H1 (cell line): Measurements from ENCODE around the gene C19orf67. TPM values are rescaled to one million over a fixed set of nuclear protein-coding genes. Genes with fewer than 3 reads are reported as not detected.

Source experiments
- BACH1 ChIP-seq: IDR thresholded peaks from 2 replicates; pipeline ENCODE4 v1.6.1; 2012; ENCODE audit warnings: low read length, improper control_type of control experiment
- CHD1 ChIP-seq: IDR thresholded peaks from 2 replicates; pipeline ENCODE4 v1.6.1; 2012; ENCODE audit warnings: low read depth, low read length, improper control_type of control experiment
- CHD7 ChIP-seq: fragments of 300-600 bp; sonication (generic); IDR thresholded peaks from 2 replicates; pipeline ENCODE4 v1.7.1; 2012; ENCODE audit warnings: low read length, moderate library complexity, mild to moderate bottlenecking, inconsistent platforms; ENCODE audit not compliant: insufficient replicate concordance
- CREB1 ChIP-seq: IDR thresholded peaks from 2 replicates; pipeline ENCODE4 v1.6.1; 2012; ENCODE audit warnings: inconsistent platforms
- EP300 ChIP-seq, 2 experiments: IDR thresholded peaks; 1 replicate in 1 of 2; 2 replicates in 1 of 2; pipeline ENCODE4 v1.6.1; 2011 to 2012; ENCODE audit warnings: low read depth in 2 of 2, low read length in 2 of 2, mild to moderate bottlenecking in 2 of 2, borderline replicate concordance in 1 of 2, inconsistent platforms in 1 of 2, moderate library complexity in 1 of 2
- FOSL1 ChIP-seq: IDR thresholded peaks from 2 replicates; pipeline ENCODE4 v1.6.1; 2011; ENCODE audit warnings: mild to moderate bottlenecking, low read depth, low read length, moderate library complexity; ENCODE audit not compliant: insufficient read depth
- JUN ChIP-seq: IDR thresholded peaks from 2 replicates; pipeline ENCODE4 v1.6.1; 2011; ENCODE audit warnings: low read depth, mild to moderate bottlenecking, improper control_type of control experiment, low read length
- JUND ChIP-seq: IDR thresholded peaks from 2 replicates; pipeline ENCODE4 v1.6.1; 2011; ENCODE audit warnings: mild to moderate bottlenecking, improper control_type of control experiment, low read length
- NANOG ChIP-seq: IDR thresholded peaks from 2 replicates; pipeline ENCODE4 v1.6.1; 2011; ENCODE audit warnings: low read length, low read depth, mild to moderate bottlenecking, inconsistent platforms; ENCODE audit not compliant: insufficient read depth, poor library complexity, severe bottlenecking
- RBBP5 ChIP-seq: IDR thresholded peaks from 2 replicates; pipeline ENCODE4 v1.7.1; 2012; ENCODE audit warnings: low read depth, mild to moderate bottlenecking, inconsistent platforms, low read length, moderate library complexity, borderline replicate concordance
- SP1 ChIP-seq: IDR thresholded peaks from 2 replicates; pipeline ENCODE4 v1.6.1; 2011; ENCODE audit warnings: low read depth, low read length
- polyA plus RNA-seq, 7 experiments: library from polyadenylated mRNA; depleted of rRNA in 3 of 7; stranded (reverse) in 5 of 7; unstranded in 2 of 7; fragments of >200 nt in 5 of 7; fragments of 200-250 nt in 2 of 7; gene quantifications; 1 replicate in 5 of 7; 2 replicates in 1 of 7; 4 replicates in 1 of 7; pipeline versions ENCODE4 v1.2.1 to v1.2.3, GENCODE V29; 2011 to 2013; ENCODE audit warnings: missing spikeins in 2 of 7, mixed read lengths in 2 of 7
- total RNA-seq: library from RNA; stranded (reverse); fragmentation: NEBNext Ultra II Directional; extraction: Animal tissue kit (Norgen Biotek cat#: 25700); gene quantifications from 2 replicates; pipeline ENCODE4 v1.2.1, GENCODE V29; 2021

The C19orf67 gene
- total and polyA plus RNA-seq, 2 of the 8 experiments (the other 6 are each of a cell fraction or from before 2014, with no cell fraction given): 0.12 TPM; not detected in 1

- no peak for TF ChIP-seq CHD7
- no peak for TF ChIP-seq CREB1
- TF ChIP-seq JUN: no peak
- TF ChIP-seq JUND: no peak
- TF ChIP-seq NANOG: no peak
- TF ChIP-seq EP300 (IDR thresholded peaks at IDR 0.05; ENCODE audit: borderline replicate concordance in 1 of 2, low read depth in 2 of 2, low read length in 2 of 2): no peak
- no peak for TF ChIP-seq FOSL1
- TF ChIP-seq CHD1: no peak
- TF ChIP-seq SP1: no peak
- TF ChIP-seq RBBP5: no peak
- TF ChIP-seq BACH1: no peak
Observed at GRCh38 chr19:14094854-14095253, 9.3 kb upstream of the C19orf67 start (continued).
